Measurements from ENCODE around the gene EXOC8.

Gene EXOC8

DNA sequence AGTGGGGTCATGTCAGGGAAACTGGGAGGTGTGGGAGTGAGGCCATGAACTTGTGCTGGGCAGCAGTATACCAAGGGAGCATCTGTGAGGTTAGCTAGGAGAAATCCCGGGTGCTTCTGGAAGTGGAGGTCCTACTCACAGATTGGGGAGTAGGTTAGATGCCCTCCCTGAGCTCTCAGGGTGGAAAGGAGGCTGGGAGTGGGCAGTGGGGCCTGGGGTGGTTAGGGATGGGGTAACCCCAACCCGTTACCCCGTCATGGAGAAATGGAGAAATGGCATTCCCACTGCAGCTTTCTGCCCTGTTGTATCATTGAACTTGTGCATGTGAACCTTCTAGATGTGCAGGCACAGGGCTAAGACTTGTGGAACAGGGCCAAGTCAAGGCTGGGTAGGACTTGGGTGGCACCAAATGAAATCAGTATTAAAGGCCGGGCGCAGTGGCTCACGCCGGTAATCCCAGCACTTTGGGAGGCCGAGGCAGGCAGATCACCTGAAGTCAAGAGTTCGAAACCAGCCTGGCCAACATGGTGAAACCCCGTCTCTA, 27.2 kb downstream of the EXOC8 start:
- Histone ChIP-seq H3K4me3 (ENCODE audit: low read depth, low read length, poor library complexity, severe bottlenecking) (no peak overlapping the region), H3K4me2 (ENCODE audit: low read length) (no peak overlapping the region)

DNA sequence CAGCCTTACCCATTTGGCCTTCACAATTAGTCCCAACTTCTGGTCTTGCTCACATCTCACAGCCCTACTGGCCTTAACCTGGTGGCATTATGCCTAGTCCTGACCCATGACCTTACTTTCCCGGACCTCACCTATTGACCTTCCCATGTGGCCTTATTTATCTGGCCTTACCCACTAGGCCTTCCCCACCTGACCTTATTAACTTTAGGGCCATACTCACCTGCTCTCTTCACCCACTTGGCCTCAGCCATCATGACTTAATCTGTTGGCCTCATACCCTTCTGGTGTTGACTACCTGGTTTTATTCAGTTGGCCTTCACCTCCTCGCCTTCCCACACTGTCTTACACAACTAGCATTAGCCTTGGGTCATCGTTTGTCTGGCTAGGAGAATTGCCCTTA, 35.7 kb downstream of the EXOC8 start:
- H3K9me3 ChIP-seq (ENCODE audit: low read length), result no peaks in the 10 kb centered on the region
- H3F3A ChIP-seq (ENCODE audit: insufficient read depth, low read length), result no peaks in the 10 kb centered on the region
- no peak overlapping the region for H3K4me2 ChIP-seq (ENCODE audit: low read length)
- no peak overlapping the region for H3K4me3 ChIP-seq (ENCODE audit: low read depth, low read length, poor library complexity, severe bottlenecking)
- H3K27me3 ChIP-seq (ENCODE audit: insufficient read depth, low read length), result no peaks in the 10 kb centered on the region
- H3K9ac ChIP-seq (ENCODE audit: low read length), result no peak overlapping the region
- no peaks in the 10 kb centered on the region for H3K4me1 ChIP-seq (ENCODE audit: insufficient read depth, low read length, severe bottlenecking)
- H4K20me1 ChIP-seq (ENCODE audit: insufficient read depth, low read length), result no peaks in the 10 kb centered on the region
- H3K27ac ChIP-seq (ENCODE audit: low read depth, low read length, poor library complexity, severe bottlenecking), result no peak overlapping the region
- no peaks in the 10 kb centered on the region for H3K79me2 ChIP-seq (ENCODE audit: insufficient read depth, low read length)
- H3K36me3 ChIP-seq (ENCODE audit: insufficient read depth, low read length), result no peaks in the 10 kb centered on the region
- no peak for TF ChIP-seq EZH2 (IDR thresholded peaks at IDR 0.05; ENCODE audit: borderline replicate concordance, low read length)
- TF ChIP-seq, protein P1, sequence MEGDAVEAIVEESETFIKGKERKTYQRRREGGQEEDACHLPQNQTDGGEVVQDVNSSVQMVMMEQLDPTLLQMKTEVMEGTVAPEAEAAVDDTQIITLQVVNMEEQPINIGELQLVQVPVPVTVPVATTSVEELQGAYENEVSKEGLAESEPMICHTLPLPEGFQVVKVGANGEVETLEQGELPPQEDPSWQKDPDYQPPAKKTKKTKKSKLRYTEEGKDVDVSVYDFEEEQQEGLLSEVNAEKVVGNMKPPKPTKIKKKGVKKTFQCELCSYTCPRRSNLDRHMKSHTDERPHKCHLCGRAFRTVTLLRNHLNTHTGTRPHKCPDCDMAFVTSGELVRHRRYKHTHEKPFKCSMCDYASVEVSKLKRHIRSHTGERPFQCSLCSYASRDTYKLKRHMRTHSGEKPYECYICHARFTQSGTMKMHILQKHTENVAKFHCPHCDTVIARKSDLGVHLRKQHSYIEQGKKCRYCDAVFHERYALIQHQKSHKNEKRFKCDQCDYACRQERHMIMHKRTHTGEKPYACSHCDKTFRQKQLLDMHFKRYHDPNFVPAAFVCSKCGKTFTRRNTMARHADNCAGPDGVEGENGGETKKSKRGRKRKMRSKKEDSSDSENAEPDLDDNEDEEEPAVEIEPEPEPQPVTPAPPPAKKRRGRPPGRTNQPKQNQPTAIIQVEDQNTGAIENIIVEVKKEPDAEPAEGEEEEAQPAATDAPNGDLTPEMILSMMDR (IDR thresholded peaks at IDR 0.05; ENCODE audit: low read length), result no peak
- no peak overlapping the region for H2AFZ ChIP-seq (ENCODE audit: low read length)
- no peaks in the 10 kb centered on the region for H3K9me2 ChIP-seq (ENCODE audit: low read depth, low read length)

More for the DNA sequence above, 27.2 kb downstream of the EXOC8 start:
- Histone ChIP-seq H3K9ac (ENCODE audit: low read length) (no peak overlapping the region), H3K4me1 (ENCODE audit: insufficient read depth, low read length, severe bottlenecking) (no peaks in the 10 kb centered on the region), H3K79me2 (ENCODE audit: insufficient read depth, low read length) (no peaks in the 10 kb centered on the region), H2AFZ (ENCODE audit: low read length) (no peak overlapping the region), H3K9me3 (ENCODE audit: low read length) (no peaks in the 10 kb centered on the region), H3K36me3 (ENCODE audit: insufficient read depth, low read length) (no peaks in the 10 kb centered on the region; the same call in 1 of the 2 replicates), H3K9me2 (ENCODE audit: low read depth, low read length) (no peaks in the 10 kb centered on the region), H3K27ac (ENCODE audit: low read depth, low read length, poor library complexity, severe bottlenecking) (no peak overlapping the region), H3K27me3 (ENCODE audit: insufficient read depth, low read length) (no peaks in the 10 kb centered on the region), H3F3A (ENCODE audit: insufficient read depth, low read length) (no peaks in the 10 kb centered on the region), H4K20me1 (ENCODE audit: insufficient read depth, low read length) (no peaks in the 10 kb centered on the region)
- TF ChIP-seq, protein P1 (IDR thresholded peaks at IDR 0.05; ENCODE audit: low read length), result no peak
- TF ChIP-seq EZH2 (IDR thresholded peaks at IDR 0.05; ENCODE audit: borderline replicate concordance, low read length), result no peak

DNA sequence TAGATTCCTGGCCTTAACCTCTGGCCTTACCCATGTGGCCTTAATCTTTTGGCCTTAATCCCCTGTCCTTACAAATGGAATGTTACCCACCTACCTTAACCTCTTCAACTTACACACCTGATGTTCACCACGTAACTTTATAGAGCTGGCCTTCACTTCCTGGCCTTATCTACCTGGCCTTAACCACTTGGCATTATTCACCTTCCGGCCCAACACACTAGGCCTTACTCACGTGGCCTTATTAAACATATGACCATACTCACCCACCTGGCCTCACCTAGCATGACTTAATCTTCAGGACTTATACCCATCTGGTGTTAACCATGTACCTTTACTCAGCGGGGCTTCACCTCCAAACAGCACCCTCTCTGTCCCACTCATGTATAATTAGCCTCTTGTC, 41.7 kb downstream of the EXOC8 start:
- H3K27me3 ChIP-seq (ENCODE audit: insufficient read depth, low read length), result no peaks in the 10 kb centered on the region
- H4K20me1 ChIP-seq (ENCODE audit: insufficient read depth, low read length), result no peaks in the 10 kb centered on the region
- no peaks in the 10 kb centered on the region for H3K36me3 ChIP-seq (ENCODE audit: insufficient read depth, low read length)
- no peaks in the 10 kb centered on the region for H3K79me2 ChIP-seq (ENCODE audit: insufficient read depth, low read length)
- no peak overlapping the region for H2AFZ ChIP-seq (ENCODE audit: low read length)
- TF ChIP-seq EZH2 (IDR thresholded peaks at IDR 0.05; ENCODE audit: borderline replicate concordance, low read length), result no peak
- TF ChIP-seq, protein P1 (IDR thresholded peaks at IDR 0.05; ENCODE audit: low read length), result no peak
- no peaks in the 10 kb centered on the region for H3K9me3 ChIP-seq (ENCODE audit: low read length)
- H3F3A ChIP-seq (ENCODE audit: insufficient read depth, low read length), result no peaks in the 10 kb centered on the region
- no peaks in the 10 kb centered on the region for H3K9me2 ChIP-seq (ENCODE audit: low read depth, low read length)
- H3K4me3 ChIP-seq (ENCODE audit: low read depth, low read length, poor library complexity, severe bottlenecking), result no peak overlapping the region
- no peak overlapping the region for H3K27ac ChIP-seq (ENCODE audit: low read depth, low read length, poor library complexity, severe bottlenecking)
- no peak overlapping the region for H3K4me2 ChIP-seq (ENCODE audit: low read length)
- no peak overlapping the region for H3K9ac ChIP-seq (ENCODE audit: low read length)
- H3K4me1 ChIP-seq (ENCODE audit: insufficient read depth, low read length, severe bottlenecking), result no peaks in the 10 kb centered on the region
